Measurements from ENCODE around the gene CACNB2. TPM values are rescaled to one million over a fixed set of nuclear protein-coding genes. Genes with fewer than 3 reads are reported as not detected.
A peak's percentile ranks its signal among the peaks of the same experiment; 100 is the strongest.

Gene CACNB2
- total and polyA plus RNA-seq, 2 experiments from 2014 or later = 101 to 172 TPM

- Histone ChIP-seq H3K27ac (peak overlapping the region; percentile 64), H3K4me3 (no peak overlapping the region), H3K27me3 (no peaks in the 10 kb centered on the region), H3K36me3 (no peaks in the 10 kb centered on the region), H3K4me1 (ENCODE audit: low read depth) (peaks cover 37% of the 10 kb centered on the region), H3K9me3 (ENCODE audit: low read depth) (no peaks in the 10 kb centered on the region)
- no peak for TF ChIP-seq CTCF (IDR thresholded peaks at IDR 0.05; ENCODE audit: low read depth, low read length)
- DNase-seq (ENCODE audit: low read depth in 1 of 2, low spot score in 1 of 2) = peak in 1 of 2 donors; percentile 70
Measured at GRCh38 chr10:18463673-18464211, 323.5 kb downstream of the CACNB2 start.

DNA sequence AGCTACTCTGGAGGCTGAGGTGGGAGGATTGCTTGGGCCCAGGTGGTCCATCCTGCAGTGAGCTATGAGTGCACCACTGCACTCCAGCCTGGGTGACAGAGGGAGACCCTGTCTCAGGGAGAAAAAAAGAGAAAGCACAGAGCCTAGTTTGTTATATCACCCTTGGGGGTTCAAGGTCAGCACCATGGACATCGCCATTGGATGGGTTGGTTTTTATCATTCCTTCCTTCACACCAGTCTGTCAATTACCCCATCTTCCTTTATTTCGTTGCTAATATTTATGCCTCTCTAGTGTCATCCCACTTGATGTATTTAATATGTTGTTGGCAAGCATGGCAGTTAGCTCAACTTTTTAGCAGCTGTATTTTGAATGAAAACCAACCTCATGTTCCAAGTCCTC lies 328.9 kb downstream of the CACNB2 start:
- H3K4me1 ChIP-seq (ENCODE audit: low read depth) = peaks cover 41% of the 10 kb centered on the region
- H3K27me3 ChIP-seq = no peaks in the 10 kb centered on the region
- no peak for TF ChIP-seq CTCF (IDR thresholded peaks at IDR 0.05; ENCODE audit: low read depth, low read length)
- no peak overlapping the region for H3K4me3 ChIP-seq
- no peaks in the 10 kb centered on the region for H3K36me3 ChIP-seq
- H3K9me3 ChIP-seq (ENCODE audit: low read depth) = no peaks in the 10 kb centered on the region
- no peak overlapping the region for H3K27ac ChIP-seq
- DNase-seq (ENCODE audit: low read depth in 1 of 2, low spot score in 1 of 2) = no peak

- no peaks in the 10 kb centered on the region for H3K9me3 ChIP-seq (ENCODE audit: low read depth)
- H3K4me1 ChIP-seq (ENCODE audit: low read depth) = peaks cover 51% of the 10 kb centered on the region
- H3K4me3 ChIP-seq = no peak overlapping the region
- no peaks in the 10 kb centered on the region for H3K36me3 ChIP-seq
- H3K27me3 ChIP-seq = no peaks in the 10 kb centered on the region
- DNase-seq (ENCODE audit: low read depth in 1 of 2, low spot score in 1 of 2) = peak in 1 of 2 donors; percentile 57
- H3K27ac ChIP-seq = peak overlapping the region; percentile 98
- TF ChIP-seq CTCF (IDR thresholded peaks at IDR 0.05; ENCODE audit: low read depth, low read length) = no peak
Measured at GRCh38 chr10:18472977-18473376, 332.8 kb downstream of the CACNB2 start.

- peak overlapping the region; percentile 98 for H3K27ac ChIP-seq
- no peak overlapping the region for H3K4me3 ChIP-seq
- peak in 1 of 2 donors; percentile 83 for DNase-seq (ENCODE audit: low read depth in 1 of 2, low spot score in 1 of 2)
- no peaks in the 10 kb centered on the region for H3K27me3 ChIP-seq
- H3K9me3 ChIP-seq (ENCODE audit: low read depth) = no peaks in the 10 kb centered on the region
- TF ChIP-seq CTCF (IDR thresholded peaks at IDR 0.05; ENCODE audit: low read depth, low read length) = no peak
- H3K36me3 ChIP-seq = no peaks in the 10 kb centered on the region
- peaks cover 51% of the 10 kb centered on the region for H3K4me1 ChIP-seq (ENCODE audit: low read depth)
Measured at GRCh38 chr10:18473424-18474117, 333.3 kb downstream of the CACNB2 start.

- no peaks in the 10 kb centered on the region for H3K27me3 ChIP-seq
- peak overlapping the region; percentile 98 for H3K27ac ChIP-seq
- H3K4me1 ChIP-seq (ENCODE audit: low read depth) = peaks cover 51% of the 10 kb centered on the region
- H3K9me3 ChIP-seq (ENCODE audit: low read depth) = no peaks in the 10 kb centered on the region
- H3K4me3 ChIP-seq = no peak overlapping the region
- no peak for DNase-seq (ENCODE audit: low read depth in 1 of 2, low spot score in 1 of 2)
- no peaks in the 10 kb centered on the region for H3K36me3 ChIP-seq
- TF ChIP-seq CTCF (IDR thresholded peaks at IDR 0.05; ENCODE audit: low read depth, low read length) = no peak
Measured at GRCh38 chr10:18474118-18474455, 333.9 kb downstream of the CACNB2 start.

Data from cardiac muscle cell (in vitro differentiated cells and primary cell).